H1 (cell line): ENCODE data around the gene TUBA3C. TPM values are rescaled to one million over a fixed set of nuclear protein-coding genes. Genes with fewer than 3 reads are reported as not detected.

ENCODE experiments used
- CTCF ChIA-PET: fragments of 300-600 bp; sonication (Branson Sonifier 250); formaldehyde crosslinking; loops from one replicate; lab custom pipeline; 2021; ENCODE audit not compliant: partially characterized antibody; lab: Charles Lee
- POLR2A ChIA-PET: fragments of 300-600 bp; sonication (Branson Sonifier 250); formaldehyde crosslinking; loops from one replicate; lab custom pipeline; 2021; ENCODE audit warnings: inconsistent platforms; ENCODE audit not compliant: partially characterized antibody; lab: Charles Lee
- DNase-seq, 2 experiments: peaks; one replicate each; pipeline versions ENCODE4 v3.0.0 to v3.0.0-alpha.2; 2010 to 2022; ENCODE audit warnings: low spot score in 2 of 2, low read depth in 1 of 2, mixed read lengths in 1 of 2
- FAIRE-seq: peaks from 2 replicates; lab custom pipeline; 2011; peaks lifted over from hg19 to GRCh38; lab: Jason Lieb, UNC
- H2AFZ ChIP-seq: 2 replicates; pipeline ENCODE4 v1.8.1; 2012; ENCODE audit warnings: low read length, inconsistent platforms
- H2AK5ac ChIP-seq: 2 replicates; pipeline ENCODE4 v1.6.1; 2013; ENCODE audit warnings: low read depth, low read length
- H2BK120ac ChIP-seq: replicated peaks from 2 replicates; pipeline ENCODE3; 2013; ENCODE audit warnings: low read depth, low read length, inconsistent platforms
- H2BK12ac ChIP-seq: 2 replicates; pipeline ENCODE4 v1.6.1; 2013; ENCODE audit warnings: low read depth, low read length
- H2BK15ac ChIP-seq: 2 replicates; pipeline ENCODE4 v1.6.1; 2013; ENCODE audit warnings: low read length
- H2BK20ac ChIP-seq: 2 replicates; pipeline ENCODE4 v1.6.1; 2013; ENCODE audit warnings: low read length
- H2BK5ac ChIP-seq: 2 replicates; pipeline ENCODE4 v1.6.1; 2013; ENCODE audit warnings: low read depth, low read length
- H3K14ac ChIP-seq: 2 replicates; pipeline ENCODE4 v1.6.1; 2013; ENCODE audit warnings: inconsistent platforms; ENCODE audit not compliant: insufficient read length
- H3K18ac ChIP-seq: 2 replicates; pipeline ENCODE4 v1.6.1; 2013; ENCODE audit warnings: low read length; ENCODE audit errors: extremely low read depth
- H3K23ac ChIP-seq: 2 replicates; pipeline ENCODE4 v1.6.1; 2013; ENCODE audit warnings: inconsistent platforms; ENCODE audit not compliant: insufficient read length
- H3K23me2 ChIP-seq: 2 replicates; pipeline ENCODE4 v1.6.1; 2013; ENCODE audit warnings: low read depth, low read length
- H3K27ac ChIP-seq: 2 replicates; pipeline ENCODE4 v1.6.1; 2011; ENCODE audit warnings: low read depth, low read length, inconsistent platforms
- H3K27me3 ChIP-seq, 4 experiments: replicated peaks in 1 of 4; 1 replicate in 1 of 4; 2 replicates in 3 of 4; pipeline versions ENCODE4 v1.6.1 to v1.8.1; 2011 to 2013; ENCODE audit warnings: low read length in 3 of 4, mild to moderate bottlenecking in 3 of 4, inconsistent platforms in 2 of 4, mixed read lengths in 2 of 4, moderate library complexity in 1 of 4; ENCODE audit not compliant: control insufficient read depth in 3 of 4, insufficient read depth in 3 of 4; ENCODE audit errors: extremely low read depth in 1 of 4
- H3K36me3 ChIP-seq, 4 experiments: 2 replicates each; pipeline versions ENCODE4 v1.6.1 to v1.8.1; 2011 to 2013; ENCODE audit warnings: mild to moderate bottlenecking in 4 of 4, low read length in 3 of 4, moderate library complexity in 2 of 4, control low read depth in 1 of 4, inconsistent platforms in 1 of 4; ENCODE audit not compliant: insufficient read depth in 4 of 4, control insufficient read depth in 2 of 4
- H3K4ac ChIP-seq: replicated peaks from 2 replicates; pipeline ENCODE3; 2013; ENCODE audit warnings: low read length, low read depth, mixed read lengths, inconsistent platforms; ENCODE audit not compliant: insufficient read length
- H3K4me1 ChIP-seq, 4 experiments: replicated peaks in 1 of 4; 1 replicate in 1 of 4; 2 replicates in 3 of 4; pipeline versions ENCODE4 v1.6.1 to v1.8.1; 2011 to 2013; ENCODE audit warnings: low read length in 3 of 4, inconsistent platforms in 2 of 4, mixed read lengths in 1 of 4; ENCODE audit not compliant: insufficient read depth in 4 of 4, control insufficient read depth in 3 of 4
- H3K4me2 ChIP-seq, 2 experiments: 2 replicates each; pipeline versions ENCODE4 v1.6.1 to v1.8.1; 2011 to 2013; ENCODE audit warnings: low read depth in 2 of 2, low read length in 2 of 2, control low read depth in 1 of 2, inconsistent platforms in 1 of 2, mild to moderate bottlenecking in 1 of 2; ENCODE audit not compliant: insufficient read depth in 1 of 2
- H3K4me3 ChIP-seq, 4 experiments: fragments of 200-600, 300-600 bp in 1 of 4; sonication (generic), shearing (Covaris generic), sonication (Bioruptor Twin) in 1 of 4; 2 replicates each; pipeline versions ENCODE4 v1.5.1 to v1.8.1; 2011 to 2016; ENCODE audit warnings: low read length in 4 of 4, low read depth in 3 of 4, control low read depth in 2 of 4, inconsistent platforms in 2 of 4, mild to moderate bottlenecking in 2 of 4, mixed read lengths in 1 of 4, moderate library complexity in 1 of 4; ENCODE audit not compliant: insufficient read depth in 2 of 4; ENCODE audit errors: extremely low read depth in 1 of 4
- H3K56ac ChIP-seq: replicated peaks from 2 replicates; pipeline ENCODE3; 2013; ENCODE audit warnings: low read depth, mild to moderate bottlenecking, mixed read lengths, low read length, inconsistent platforms; ENCODE audit not compliant: insufficient read length
- H3K79me1 ChIP-seq: 2 replicates; pipeline ENCODE4 v1.6.1; 2013; ENCODE audit warnings: low read depth, low read length, control low read depth
- H3K79me2 ChIP-seq, 2 experiments: 2 replicates each; pipeline versions ENCODE4 v1.6.1 to v1.8.1; 2012 to 2013; ENCODE audit warnings: low read length in 2 of 2, mild to moderate bottlenecking in 2 of 2, inconsistent platforms in 1 of 2; ENCODE audit not compliant: insufficient read depth in 2 of 2, control insufficient read depth in 1 of 2
- H3K9ac ChIP-seq, 4 experiments: replicated peaks in 1 of 4; 1 replicate in 1 of 4; 2 replicates in 3 of 4; pipeline versions ENCODE4 v1.6.1 to v1.8.1; 2011 to 2013; ENCODE audit warnings: low read depth in 3 of 4, low read length in 3 of 4, control low read depth in 2 of 4, mild to moderate bottlenecking in 2 of 4, moderate library complexity in 2 of 4, inconsistent platforms in 1 of 4; ENCODE audit errors: extremely low read depth in 1 of 4
- H3K9me3 ChIP-seq, 2 experiments: 2 replicates each; pipeline versions ENCODE4 v1.6.1 to v1.8.1; 2012 to 2013; ENCODE audit warnings: mild to moderate bottlenecking in 2 of 2, moderate library complexity in 2 of 2, control low read depth in 1 of 2, inconsistent platforms in 1 of 2, low read depth in 1 of 2, low read length in 1 of 2, mixed read lengths in 1 of 2; ENCODE audit not compliant: insufficient read depth in 2 of 2
- H4K20me1 ChIP-seq, 2 experiments: replicated peaks in 1 of 2; 2 replicates each; pipeline versions ENCODE3 to v1.8.1; 2011 to 2013; ENCODE audit warnings: inconsistent platforms in 2 of 2, low read length in 2 of 2, mild to moderate bottlenecking in 1 of 2; ENCODE audit not compliant: insufficient read depth in 2 of 2, control insufficient read depth in 1 of 2
- H4K5ac ChIP-seq: 2 replicates; pipeline ENCODE4 v1.6.1; 2013; ENCODE audit warnings: low read length, low read depth, mixed read lengths, inconsistent platforms; ENCODE audit not compliant: insufficient read length
- H4K8ac ChIP-seq: 2 replicates; pipeline ENCODE4 v1.8.0; 2013; ENCODE audit warnings: mild to moderate bottlenecking, moderate library complexity, low read length, inconsistent platforms; ENCODE audit not compliant: insufficient read depth; ENCODE audit errors: extremely low read depth
- H4K91ac ChIP-seq: replicated peaks from 2 replicates; pipeline ENCODE3; 2013; ENCODE audit warnings: low read length, mixed read lengths, inconsistent platforms; ENCODE audit not compliant: insufficient read length
- ATF2 ChIP-seq: IDR thresholded peaks from 2 replicates; pipeline ENCODE4 v1.6.1; 2012; ENCODE audit warnings: low read length, inconsistent platforms
- CTBP2 ChIP-seq: IDR thresholded peaks from 2 replicates; pipeline ENCODE4 v1.7.0; 2011; ENCODE audit warnings: borderline replicate concordance, mild to moderate bottlenecking, moderate library complexity, mixed read lengths, low read length; ENCODE audit not compliant: insufficient read depth, insufficient read length
- FOSL1 ChIP-seq: IDR thresholded peaks from 2 replicates; pipeline ENCODE4 v1.6.1; 2011; ENCODE audit warnings: mild to moderate bottlenecking, low read depth, low read length, moderate library complexity; ENCODE audit not compliant: insufficient read depth
- JUN ChIP-seq: IDR thresholded peaks from 2 replicates; pipeline ENCODE4 v1.6.1; 2011; ENCODE audit warnings: low read depth, mild to moderate bottlenecking, improper control_type of control experiment, low read length
- MAFK ChIP-seq: IDR thresholded peaks from 2 replicates; pipeline ENCODE4 v1.6.1; 2012; ENCODE audit warnings: low read depth, mild to moderate bottlenecking, improper control_type of control experiment, low read length
- SAP30 ChIP-seq: fragments of 300-600 bp; sonication (generic); IDR thresholded peaks from 2 replicates; pipeline ENCODE4 v1.7.1; 2012; ENCODE audit warnings: low read length, moderate library complexity, mild to moderate bottlenecking, inconsistent platforms; ENCODE audit not compliant: insufficient read depth, insufficient replicate concordance
- WGBS, 2 experiments: shearing (Covaris generic) in 1 of 2; methylation state at CpG; one replicate each; pipeline versions ENCODE4 v1.1.6 to v1.1.7; 2013 to 2015; ENCODE audit warnings: low lambda C conversion rate in 2 of 2, mixed read lengths in 2 of 2, inconsistent platforms in 1 of 2, low coverage in 1 of 2, missing lambda C conversion rate in 1 of 2; ENCODE audit not compliant: insufficient replicate concordance in 2 of 2, insufficient coverage in 1 of 2, insufficient read length in 1 of 2; ENCODE audit errors: extremely low coverage in 1 of 2, missing lambda C conversion rate in 1 of 2; 5-methylcytosine and 5-hydroxymethylcytosine counted together
- polyA plus RNA-seq, 7 experiments: library from polyadenylated mRNA; depleted of rRNA in 3 of 7; stranded (reverse) in 5 of 7; unstranded in 2 of 7; fragments of >200 nt in 5 of 7; fragments of 200-250 nt in 2 of 7; gene quantifications; 1 replicate in 5 of 7; 2 replicates in 1 of 7; 4 replicates in 1 of 7; pipeline versions ENCODE4 v1.2.1 to v1.2.3, GENCODE V29; 2011 to 2013; ENCODE audit warnings: missing spikeins in 2 of 7, mixed read lengths in 2 of 7
- total RNA-seq: library from RNA; stranded (reverse); fragmentation: NEBNext Ultra II Directional; extraction: Animal tissue kit (Norgen Biotek cat#: 25700); gene quantifications from 2 replicates; pipeline ENCODE4 v1.2.1, GENCODE V29; 2021

Gene TUBA3C
- total and polyA plus RNA-seq, 2 of the 8 experiments (the other 6 are each of a cell fraction or from before 2014, with no cell fraction given) = not detected

DNA sequence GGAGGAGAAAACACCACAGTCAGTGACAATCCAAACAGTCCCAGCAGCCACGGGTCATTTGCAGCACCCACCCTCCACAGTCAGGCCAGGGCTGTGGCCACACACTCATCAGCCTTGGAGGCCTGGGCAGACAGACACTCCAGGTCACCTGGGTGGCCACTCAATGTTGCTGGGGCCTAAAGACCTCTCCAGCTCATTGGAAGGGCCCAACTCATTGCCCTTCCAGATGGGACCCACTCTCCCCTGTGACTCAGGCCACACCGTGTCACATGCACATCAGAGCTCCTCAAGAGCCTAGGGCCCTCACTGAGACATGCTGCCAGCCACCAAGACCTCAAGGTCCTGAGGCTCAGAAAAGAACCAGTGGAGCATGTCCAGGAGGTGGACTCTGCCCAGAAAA is 22.4 kb downstream of the TUBA3C start:
- 74% methylated on average over 2 of the region's 2 CpGs; no CpG with 5 or more reads in 1 of the 2 experiments for WGBS, 2 experiments

More for the DNA sequence above, 22.4 kb downstream of the TUBA3C start:
- Histone ChIP-seq H3K18ac (no peak overlapping the region), H3K4me2 (no peak overlapping the region), H4K5ac (no peak overlapping the region), H3K56ac (no peak overlapping the region), H2BK5ac (no peak overlapping the region), H3K23ac (no peak overlapping the region), H4K20me1 (no peaks in the 10 kb centered on the region), H4K8ac (no peak overlapping the region), H3K27me3 (no peaks in the 10 kb centered on the region), H3K79me1 (no peaks in the 10 kb centered on the region), H3K14ac (no peak overlapping the region), H3K23me2 (no peaks in the 10 kb centered on the region), H2AFZ (no peak overlapping the region), H3K36me3 (no peaks in the 10 kb centered on the region), H3K4me1 (no peaks in the 10 kb centered on the region), H4K91ac (no peak overlapping the region), H3K9me3 (peaks cover 81 to 91% of the 10 kb centered on the region in 2 experiments), H2BK12ac (no peak overlapping the region), H2AK5ac (no peak overlapping the region), H3K79me2 (no peaks in the 10 kb centered on the region), H2BK120ac (no peak overlapping the region), H3K4me3 (no peak overlapping the region), H3K27ac (no peak overlapping the region), H3K9ac (no peak overlapping the region), H2BK15ac (no peak overlapping the region), H3K4ac (no peak overlapping the region), H2BK20ac (no peak overlapping the region)
- DNase-seq (no peak), FAIRE-seq (no peak)
- ChIA-PET CTCF (no interaction called here), POLR2A (no interaction called here)
- no peak for TF ChIP-seq JUN
- no peak for TF ChIP-seq CTBP2
- TF ChIP-seq SAP30 = no peak
- TF ChIP-seq FOSL1 = no peak
- no peak for TF ChIP-seq ATF2
- TF ChIP-seq MAFK = no peak
